CD4-positive, alpha-beta T cell treated with Interleukin-17A for 4 hours (primary cell): ENCODE measurements around the gene RNF180.
"Not testable (repeated sequence)": the region's sequence is repeated elsewhere in the genome, so short reads cannot be mapped to it uniquely, and the experiment has no call there.

Source experiments
- DNase-seq: peaks from one replicate; pipeline ENCODE4 v3.0.0-alpha.2; 2020; ENCODE audit warnings: mixed read lengths

Gene RNF180

GRCh38 chr5:64285188-64286130 lies 119.8 kb downstream of the RNF180 start:
- DNase-seq, result no peak

GRCh38 chr5:64286381-64286780 lies 120.7 kb downstream of the RNF180 start:
- no peak for DNase-seq

- DNase-seq, result not testable (repeated sequence)
These were observed 122.9 kb downstream of the RNF180 start for GRCh38 chr5:64288496-64288895.

GRCh38 chr5:64292611-64293215 lies 127.1 kb downstream of the RNF180 start:
- DNase-seq, result no peak

- DNase-seq, result no peak
These were observed 129.5 kb downstream of the RNF180 start for GRCh38 chr5:64295101-64295500.

GRCh38 chr5:64298586-64298985 lies 132.9 kb downstream of the RNF180 start:
- DNase-seq, result no peak

- DNase-seq, result no peak
These were observed 134.2 kb downstream of the RNF180 start for GRCh38 chr5:64299805-64300204.

GRCh38 chr5:64301566-64301965 lies 135.9 kb downstream of the RNF180 start:
- no peak for DNase-seq

GRCh38 chr5:64308135-64308534 lies 142.5 kb downstream of the RNF180 start:
- DNase-seq, result no peak

- no peak for DNase-seq
These were observed 146.8 kb downstream of the RNF180 start for GRCh38 chr5:64312491-64312890.

GRCh38 chr5:64315778-64316177 lies 150.1 kb downstream of the RNF180 start:
- no peak for DNase-seq

GRCh38 chr5:64318175-64318574 lies 152.5 kb downstream of the RNF180 start:
- no peak for DNase-seq

GRCh38 chr5:64323591-64323990 lies 157.9 kb downstream of the RNF180 start:
- DNase-seq, result no peak

GRCh38 chr5:64330728-64331231 lies 165.1 kb downstream of the RNF180 start:
- no peak for DNase-seq

GRCh38 chr5:64331597-64332277 lies 166.1 kb downstream of the RNF180 start:
- no peak for DNase-seq

- DNase-seq, result no peak
These were observed 168.2 kb downstream of the RNF180 start for GRCh38 chr5:64333886-64334285.

- DNase-seq, result no peak
These were observed 174.1 kb downstream of the RNF180 start for GRCh38 chr5:64339769-64340168.

- no peak for DNase-seq
These were observed 174.7 kb downstream of the RNF180 start for GRCh38 chr5:64340293-64340692.

GRCh38 chr5:64341340-64341739 lies 175.7 kb downstream of the RNF180 start:
- no peak for DNase-seq

- DNase-seq, result no peak
These were observed 178.9 kb downstream of the RNF180 start for GRCh38 chr5:64344501-64344900.

- no peak for DNase-seq
These were observed 181.7 kb downstream of the RNF180 start for GRCh38 chr5:64347309-64347708.

GRCh38 chr5:64364426-64364825 lies 198.8 kb downstream of the RNF180 start:
- no peak for DNase-seq

GRCh38 chr5:64384765-64385164 lies 219.1 kb downstream of the RNF180 start:
- no peak for DNase-seq
